ENCODE data around the gene SPATA19.

Gene SPATA19

DNA sequence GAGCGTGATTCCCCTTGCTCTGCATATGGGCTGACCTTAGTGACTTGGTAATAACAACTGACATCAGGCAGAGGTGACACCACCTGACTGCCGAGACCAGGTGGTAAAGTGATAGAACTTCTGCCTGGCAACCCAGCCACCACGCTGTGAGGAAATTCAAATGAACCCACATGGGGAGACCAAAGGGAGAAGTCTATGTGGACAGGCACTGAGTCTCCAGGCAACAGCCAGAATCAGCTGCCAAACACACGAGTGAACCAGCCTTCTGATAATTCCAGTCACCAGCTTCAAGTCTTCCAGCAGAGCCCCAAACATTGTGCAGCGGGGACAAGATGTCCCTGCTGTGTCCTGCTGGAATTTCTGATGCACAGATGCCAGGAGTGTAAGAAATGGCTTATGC lies 29.7 kb downstream of the SPATA19 start:
- DNase-seq, result no peak

DNA sequence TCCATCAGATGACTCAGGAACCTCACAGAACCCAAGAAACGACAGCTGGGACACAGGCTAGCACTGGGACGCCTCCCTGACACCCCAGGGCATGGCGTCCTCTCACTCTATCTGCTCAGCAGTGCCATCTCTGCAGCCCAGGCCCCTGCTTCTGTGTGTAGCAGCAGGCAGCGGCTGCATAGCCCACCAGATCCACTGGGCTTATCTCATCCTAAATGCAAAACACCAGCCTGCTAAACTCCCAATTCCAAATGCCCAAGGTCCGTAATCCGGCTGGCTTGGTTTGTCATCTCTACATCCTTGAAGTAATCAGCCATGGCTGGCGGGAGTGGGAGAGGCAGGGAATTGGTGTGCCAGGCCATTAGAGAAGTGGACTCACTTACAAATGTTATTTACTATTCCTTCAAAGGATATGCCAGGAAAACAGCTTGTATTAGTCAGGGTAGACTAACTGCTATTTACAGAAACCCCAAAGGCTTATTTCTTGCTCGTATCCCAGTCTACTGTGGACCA lies 30.7 kb downstream of the SPATA19 start:
- no peak for DNase-seq

DNA sequence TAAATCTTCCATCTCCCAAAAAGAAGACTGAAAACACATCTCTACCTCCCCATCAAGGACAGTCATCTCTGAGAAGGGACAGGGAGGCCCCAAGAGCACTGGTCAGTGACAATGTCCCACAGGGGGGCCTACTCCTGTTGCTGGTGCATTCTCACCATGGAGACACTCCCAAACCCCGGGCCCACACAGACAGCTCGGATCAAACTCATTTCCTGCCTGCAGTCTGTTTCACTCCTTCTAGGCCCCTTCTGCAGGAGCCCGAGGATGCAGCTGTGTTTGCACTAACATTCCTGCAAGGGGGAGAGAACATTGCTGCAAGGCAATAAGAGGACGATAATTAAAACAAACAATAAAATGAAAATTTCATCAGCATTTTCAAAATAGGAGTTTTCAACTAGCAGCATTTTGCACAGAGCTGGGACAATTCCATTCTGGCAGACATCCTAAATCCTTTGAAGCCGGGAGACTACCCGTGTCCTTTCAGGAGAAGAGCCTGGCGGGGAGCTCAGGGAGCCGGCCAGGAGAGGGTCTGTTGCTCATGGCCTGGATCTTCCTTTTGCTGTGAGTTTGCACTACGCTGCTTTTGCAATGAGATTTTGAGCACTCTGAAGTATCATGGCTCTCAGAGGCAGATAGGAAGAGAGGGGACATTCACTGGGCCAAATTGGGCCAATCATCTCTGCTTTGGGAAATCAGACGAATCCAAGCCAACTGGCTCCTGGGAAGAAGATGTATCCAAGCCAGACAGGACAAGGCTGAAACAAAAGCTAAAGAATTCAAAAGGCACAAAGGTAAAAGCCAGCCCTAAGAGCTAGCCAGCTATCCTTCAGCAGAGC lies 33.2 kb downstream of the SPATA19 start:
- no peak for DNase-seq

DNA sequence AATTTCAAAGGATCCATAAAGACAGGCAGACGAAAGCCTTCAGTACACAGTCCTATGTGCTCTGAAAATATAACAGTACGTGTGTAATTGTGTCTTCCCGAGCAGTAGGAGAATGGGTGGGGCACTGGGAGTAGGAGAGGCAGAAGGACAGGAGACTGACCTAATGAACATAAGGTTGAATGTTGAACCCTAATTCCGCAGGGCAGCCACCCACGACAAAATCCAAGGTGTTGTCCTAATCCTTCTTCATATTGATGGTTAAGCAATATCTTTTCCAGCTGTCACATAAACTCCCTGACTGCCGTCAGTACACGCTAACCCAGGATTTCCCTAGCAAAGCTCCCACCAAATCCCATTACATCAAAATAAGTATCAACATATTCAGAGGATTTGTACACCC lies 34.5 kb downstream of the SPATA19 start:
- no peak for DNase-seq

DNA sequence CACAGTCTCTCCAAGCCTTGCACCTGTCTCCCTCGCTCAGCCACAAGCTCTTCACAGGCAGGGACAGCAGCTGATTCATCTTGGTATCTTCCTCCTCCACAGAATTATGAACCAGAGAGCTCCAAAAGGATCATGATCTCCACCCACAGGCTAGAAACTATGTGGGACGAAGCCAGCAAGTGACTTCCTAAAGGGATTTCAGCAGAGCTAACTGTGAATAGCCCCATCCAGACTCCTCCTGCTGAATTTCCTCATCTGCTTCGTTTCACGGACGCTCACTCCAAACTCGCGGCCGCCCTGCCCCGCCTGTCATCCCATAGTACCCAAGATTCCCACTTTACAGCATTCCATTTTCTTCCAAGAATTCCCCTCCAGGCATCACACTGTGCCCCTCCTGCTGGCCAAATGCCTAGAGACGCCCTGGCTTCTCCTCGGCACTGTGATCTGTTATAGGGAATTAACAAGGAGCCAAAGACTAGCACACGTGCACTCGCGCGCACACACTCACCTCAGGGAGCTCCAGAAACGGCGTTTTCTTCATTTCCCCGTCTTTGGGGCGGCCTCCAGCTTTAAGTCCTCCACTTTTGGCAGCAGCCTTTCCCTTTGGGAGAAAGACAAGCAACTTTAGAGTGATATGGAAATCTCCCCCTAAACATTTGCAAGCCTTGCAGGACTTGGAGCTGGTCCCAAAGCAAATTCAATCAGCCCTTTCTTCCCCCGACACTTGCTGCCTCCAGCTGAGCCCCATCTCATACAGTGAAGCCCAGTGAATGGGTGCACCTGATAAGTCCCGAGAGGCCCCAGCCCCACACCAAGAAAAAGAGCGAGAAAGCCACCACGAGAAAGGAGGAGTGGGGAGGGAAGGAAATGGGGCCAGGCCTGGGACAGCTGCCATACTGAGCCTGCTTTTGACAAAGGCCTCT lies 35.5 kb downstream of the SPATA19 start:
- no peak for DNase-seq

DNA sequence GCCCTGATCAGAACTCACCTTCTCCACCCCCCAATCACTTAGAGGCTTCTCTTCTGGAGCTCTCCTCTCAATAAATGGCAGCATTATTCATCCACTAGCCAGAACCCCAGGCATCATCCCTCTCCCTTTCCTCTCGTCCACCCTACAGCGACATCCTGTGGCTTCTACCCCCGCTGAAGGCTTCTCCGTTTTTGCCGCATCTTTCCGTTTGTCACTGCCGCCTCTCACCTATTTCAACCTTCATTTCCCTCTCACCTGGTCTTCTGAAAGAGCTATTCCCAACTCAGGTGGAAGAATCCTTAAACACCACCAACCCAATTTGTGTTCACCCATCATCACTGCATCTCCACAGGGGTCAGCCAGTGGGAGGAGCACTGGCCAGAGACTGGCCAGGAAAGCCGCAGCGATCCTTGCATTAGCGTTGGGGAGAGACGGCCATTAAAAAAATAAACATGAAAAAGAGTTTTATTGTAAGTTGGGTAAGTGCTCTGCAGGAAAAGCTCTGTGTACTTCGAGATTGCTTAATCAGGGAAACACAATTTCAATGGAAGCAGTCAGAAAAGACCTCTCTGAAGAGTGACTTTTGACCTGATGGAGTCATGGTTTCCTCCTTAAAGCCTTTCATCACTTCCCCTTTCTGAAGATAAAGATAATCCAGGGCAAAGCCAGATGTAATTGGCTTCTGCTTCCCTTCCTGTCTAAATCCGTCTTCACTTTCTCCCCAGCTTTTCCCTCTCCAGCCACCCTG lies 36.7 kb downstream of the SPATA19 start:
- DNase-seq, result no peak

DNA sequence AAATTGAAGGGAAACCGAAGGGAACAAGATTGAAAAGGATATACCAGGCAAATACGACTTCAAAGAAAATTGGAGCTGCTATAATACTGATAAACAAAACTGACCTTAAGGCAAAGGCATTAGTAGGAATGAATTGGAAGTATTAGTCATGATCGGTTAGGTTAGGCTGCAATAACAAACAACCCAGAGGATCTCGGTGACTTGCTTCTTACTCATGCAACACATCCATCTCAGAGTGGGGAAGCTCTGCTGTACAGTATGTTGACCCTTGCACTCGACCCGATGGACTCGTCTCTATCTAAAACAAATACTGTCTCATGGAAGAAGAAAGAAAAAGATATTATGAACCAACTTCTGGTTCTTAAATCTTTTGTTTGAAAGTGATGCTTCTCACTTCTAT lies 42.3 kb downstream of the SPATA19 start:
- DNase-seq, result no peak

DNA sequence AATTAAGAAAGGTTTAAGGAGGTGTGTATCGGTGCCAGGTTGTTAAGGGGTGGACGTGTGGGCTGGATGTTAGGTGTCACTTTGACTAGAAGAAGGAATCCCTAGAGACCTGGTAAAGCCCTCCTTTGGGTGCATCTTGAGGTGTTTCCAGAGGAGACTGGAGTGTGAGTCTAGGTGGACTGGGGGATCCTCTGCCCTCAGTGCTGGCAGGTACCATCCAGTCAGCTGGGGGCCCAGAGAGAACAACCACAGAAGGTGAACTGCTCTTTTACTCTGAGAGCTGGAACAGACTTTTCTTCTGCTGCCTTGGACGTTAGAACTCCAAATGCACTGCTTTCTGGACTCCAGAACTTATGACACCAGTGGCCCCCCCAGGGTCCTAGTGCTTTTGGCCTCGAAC lies 44.0 kb downstream of the SPATA19 start:
- no peak for DNase-seq

DNA sequence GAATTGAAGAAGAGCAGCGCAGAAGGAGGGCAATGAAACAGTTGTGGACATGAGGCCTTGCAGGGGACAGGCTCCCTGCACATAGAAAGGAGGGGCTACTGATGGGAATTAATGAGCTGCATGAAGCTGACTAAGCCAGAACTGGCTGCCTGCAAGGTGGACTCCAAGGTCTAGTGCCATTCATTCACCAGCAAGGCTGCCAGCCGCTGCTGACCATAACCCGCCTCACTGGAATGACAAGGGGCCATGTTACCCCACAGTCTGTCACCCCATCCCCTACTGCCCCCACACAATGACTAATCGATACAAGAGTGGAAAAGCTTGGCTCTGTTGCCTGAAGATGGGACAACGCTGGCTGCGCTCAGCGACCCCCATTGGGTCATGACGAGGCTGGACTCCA lies 44.6 kb downstream of the SPATA19 start:
- no peak for DNase-seq

DNA sequence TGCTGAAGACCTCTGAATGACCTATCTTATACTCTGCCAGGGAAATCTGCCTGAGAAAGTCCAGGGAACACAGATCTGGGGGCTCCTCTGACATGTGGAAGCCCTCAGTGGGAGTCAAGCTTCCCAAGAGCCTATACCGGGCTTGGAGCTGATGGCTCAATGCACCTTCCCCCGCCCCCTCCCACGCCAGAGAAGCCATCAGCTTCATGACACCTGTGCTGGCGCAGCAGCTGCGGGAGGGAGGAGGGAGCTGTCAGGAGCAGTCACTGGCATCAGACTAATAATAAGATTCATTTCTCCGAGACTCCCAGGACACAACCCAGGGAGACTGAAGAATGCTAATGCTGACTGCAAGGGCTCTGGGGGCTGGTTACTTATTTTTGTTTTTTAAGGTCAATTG lies 47.8 kb downstream of the SPATA19 start:
- no peak for DNase-seq

DNA sequence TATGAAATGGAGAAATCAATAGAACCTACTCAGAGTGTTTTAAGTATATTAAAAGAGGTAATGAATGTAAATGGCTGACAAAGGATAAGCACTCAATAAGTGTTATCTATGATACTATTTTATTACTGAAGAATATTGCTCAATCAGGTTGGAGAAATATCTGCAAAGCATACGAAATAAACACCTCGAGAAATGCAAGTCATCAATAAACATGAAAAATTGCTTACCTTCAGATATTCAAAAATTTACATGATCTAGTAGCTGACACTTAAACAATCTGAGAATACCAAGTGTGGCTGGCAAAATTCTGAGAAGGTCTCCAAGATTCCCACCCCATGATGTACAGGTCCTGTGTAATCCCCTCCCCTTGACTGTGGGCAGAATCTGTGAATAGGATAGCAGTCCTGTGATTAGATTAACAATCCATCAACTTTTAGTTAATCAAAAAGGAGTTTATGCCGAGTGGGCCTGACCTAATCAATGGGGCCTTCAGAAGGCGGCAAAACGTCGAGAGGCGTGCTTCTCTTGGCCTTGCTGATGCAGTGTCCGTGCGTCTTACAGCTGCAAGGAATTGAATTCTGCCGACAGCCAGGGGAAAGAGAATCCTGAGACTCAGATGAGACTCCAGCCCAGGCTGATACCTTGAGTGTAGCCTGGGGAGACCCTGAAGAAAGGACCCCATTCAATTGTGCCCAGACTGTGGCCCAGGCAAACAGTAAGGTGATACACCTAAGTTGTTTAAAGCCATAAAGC lies 49.1 kb downstream of the SPATA19 start:
- no peak for DNase-seq

DNA sequence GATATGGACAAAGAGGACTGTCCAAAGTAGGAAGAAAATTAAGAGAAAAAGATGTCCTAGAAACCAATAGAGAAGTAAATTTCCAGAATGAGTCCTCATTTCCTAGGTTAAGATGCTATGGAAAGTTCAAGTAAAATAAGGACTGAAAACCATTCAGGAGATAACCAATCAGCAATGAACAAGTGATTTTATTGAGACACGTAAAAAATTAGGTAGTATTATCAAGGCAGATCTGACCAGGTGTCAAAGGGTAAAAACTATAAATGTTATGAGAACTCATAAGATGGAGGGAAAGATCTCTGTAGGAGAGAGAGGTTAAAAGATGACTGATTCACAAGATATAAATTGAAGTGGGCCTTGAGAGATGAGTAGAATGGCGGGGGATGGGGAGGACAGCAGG lies 50.2 kb downstream of the SPATA19 start:
- no peak for DNase-seq

DNA sequence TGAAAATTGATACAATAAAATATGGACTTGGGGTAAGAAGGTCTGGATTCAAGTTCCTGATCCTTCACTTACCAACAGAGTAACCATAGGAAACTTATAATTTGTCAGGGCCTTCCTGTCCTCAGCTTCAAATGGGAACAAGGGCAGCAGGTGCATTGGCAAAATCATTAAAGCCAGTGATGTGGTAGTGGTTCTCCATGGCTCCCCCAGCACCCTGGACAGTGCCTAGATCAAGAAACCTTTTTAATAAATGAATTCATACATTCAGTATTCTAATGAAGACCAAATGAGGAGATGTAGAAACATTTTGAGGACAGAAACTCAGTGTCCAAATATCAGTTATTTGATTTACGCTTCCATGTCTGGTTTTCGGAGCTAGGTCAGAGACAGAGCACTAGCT lies 51.1 kb downstream of the SPATA19 start:
- no peak for DNase-seq

DNA sequence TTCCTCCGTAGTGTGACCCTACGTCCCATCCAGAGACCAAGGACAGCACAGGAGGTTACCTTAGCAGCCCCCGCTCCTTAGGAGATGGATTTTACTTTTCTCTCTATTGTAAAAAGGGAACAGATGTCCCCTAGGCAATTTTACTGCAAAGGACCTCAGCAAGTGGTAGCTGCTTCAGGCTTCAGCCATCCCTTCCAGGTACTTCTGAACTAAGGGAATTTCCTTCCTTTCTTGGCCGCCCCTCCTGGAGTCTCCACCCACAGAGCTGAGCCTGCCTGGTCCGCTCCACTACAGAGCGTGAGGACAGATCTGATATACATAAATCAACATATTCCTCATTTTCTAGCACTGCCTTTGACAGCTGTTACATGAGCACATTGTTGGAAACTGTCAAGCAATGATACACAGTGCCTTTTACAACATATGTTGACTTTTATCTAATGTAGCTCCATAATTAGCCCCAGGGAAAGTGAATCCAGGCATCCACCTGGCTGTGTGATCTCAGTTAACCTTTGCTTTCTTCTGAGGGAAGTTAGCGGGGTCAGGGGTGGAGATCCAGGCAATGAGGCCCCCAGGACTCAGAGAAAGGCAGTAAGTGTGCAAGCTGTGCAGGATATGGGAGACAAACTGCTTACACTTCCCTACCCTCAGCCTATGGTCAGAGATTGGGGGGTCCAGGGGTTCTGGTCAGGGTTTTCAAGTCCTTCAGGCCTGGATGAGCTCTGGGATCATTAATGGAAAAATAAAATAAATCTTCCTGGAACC lies 51.9 kb downstream of the SPATA19 start:
- DNase-seq, result peak; percentile 0

DNA sequence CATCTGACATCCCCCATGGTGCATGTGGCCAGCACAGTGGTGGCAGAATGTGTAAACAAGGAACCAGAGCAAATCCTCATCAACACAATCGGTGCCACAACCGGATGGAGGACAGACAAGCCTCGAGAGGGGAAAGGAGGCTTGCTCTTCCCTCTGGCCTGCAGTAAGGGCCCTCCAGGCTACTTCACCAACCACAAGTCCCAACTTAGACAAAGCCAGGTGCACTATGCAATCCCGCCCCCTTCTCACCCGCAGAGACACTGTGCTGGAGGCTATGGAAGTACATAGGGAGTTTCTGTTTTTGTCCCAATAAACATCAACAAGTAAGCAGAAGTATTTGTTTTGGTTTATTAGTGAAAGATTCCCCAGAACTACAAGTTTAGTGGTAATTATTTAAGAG lies 54.3 kb downstream of the SPATA19 start:
- DNase-seq, result no peak
